GM12878 (cell line): ENCODE results near the gene UBE2E2. TPM values are rescaled to one million over a fixed set of nuclear protein-coding genes. Genes with fewer than 3 reads are reported as not detected.

Experiments used
- ATAC-seq: fragments of 200-7000 bp; cut with Tn5 transposase; 3 replicates; pipeline ENCODE4 v1.9.1; 2020; ENCODE audit warnings: mild to moderate bottlenecking, moderate library complexity
- BruUV-seq: library from RNA; stranded (reverse); fragments of 400-500 nt; replicated peaks from 2 replicates; lab custom pipeline; 2021; lab: Mats Ljungman, UMichigan
- CTCF ChIA-PET: fragments of 300-600 bp; sonication (Branson Sonifier 250); formaldehyde crosslinking; extraction: SDS; loops from one replicate; lab custom pipeline; 2021; ENCODE audit warnings: inconsistent platforms; lab: Yijun Ruan, JAX
- POLR2A ChIA-PET: fragments of 350-600 bp; formaldehyde crosslinking; extraction: SDS; loops from one replicate; lab custom pipeline; 2021; ENCODE audit warnings: inconsistent platforms; lab: Charles Lee
- RAD21 ChIA-PET: fragments of 300-600 bp; sonication (Branson Sonifier 250); formaldehyde crosslinking; loops from one replicate; lab custom pipeline; 2023; ENCODE audit warnings: antibody characterized with exemption; ENCODE audit not compliant: unreplicated experiment; lab: Charles Lee
- SMC1A ChIA-PET: fragments of 300-600 bp; sonication (Branson Sonifier 250); formaldehyde crosslinking; loops from one replicate; lab custom pipeline; 2023; ENCODE audit not compliant: unreplicated experiment, uncharacterized antibody; lab: Charles Lee
- DNase-seq: peaks from one replicate; pipeline ENCODE4 v3.0.0-alpha.2; 2011; ENCODE audit warnings: low read depth, low spot score
- FAIRE-seq: peaks from 3 replicates; lab custom pipeline; 2011; peaks lifted over from hg19 to GRCh38; lab: Jason Lieb, UNC
- H2AFZ ChIP-seq: 2 replicates; pipeline ENCODE4 v1.6.0; 2011; ENCODE audit warnings: low read depth, low read length, control low read depth; ENCODE audit not compliant: control insufficient read depth
- H3K27ac ChIP-seq: 2 replicates; pipeline ENCODE4 v1.5.1; 2011; ENCODE audit warnings: control low read depth; ENCODE audit not compliant: control insufficient read depth, insufficient read depth
- H3K27me3 ChIP-seq, 2 experiments: replicated peaks in 1 of 2; 2 replicates each; pipeline versions ENCODE4 v1.6.0 to v1.6.1; 2011; ENCODE audit warnings: low read length in 1 of 2; ENCODE audit not compliant: control insufficient read depth in 2 of 2, insufficient read depth in 2 of 2
- H3K36me3 ChIP-seq, 2 experiments: 2 replicates each; pipeline ENCODE4 v1.5.1; 2011; ENCODE audit warnings: low read length in 1 of 2; ENCODE audit not compliant: control insufficient read depth in 2 of 2, insufficient read depth in 2 of 2
- H3K4me1 ChIP-seq: 2 replicates; pipeline ENCODE4 v1.6.1; 2011; ENCODE audit warnings: mild to moderate bottlenecking, low read length, moderate library complexity, mixed read lengths; ENCODE audit not compliant: control insufficient read depth, insufficient read depth
- H3K4me2 ChIP-seq: 2 replicates; pipeline ENCODE4 v1.6.0; 2011; ENCODE audit warnings: control low read depth; ENCODE audit not compliant: control insufficient read depth, insufficient read depth
- H3K4me3 ChIP-seq: fragments of 200-600 bp; sonication (generic); 2 replicates; pipeline ENCODE4 v1.5.1; 2016
- H3K79me2 ChIP-seq: 2 replicates; pipeline ENCODE4 v1.6.0; 2011; ENCODE audit warnings: low read length; ENCODE audit not compliant: control insufficient read depth, insufficient read depth
- H3K9ac ChIP-seq: 2 replicates; pipeline ENCODE4 v1.8.0; 2011; ENCODE audit warnings: low read length, control low read depth, mixed read lengths; ENCODE audit not compliant: control insufficient read depth, insufficient read depth
- H3K9me3 ChIP-seq: replicated peaks from 3 replicates; pipeline ENCODE4 v1.5.1; 2011; ENCODE audit warnings: mild to moderate bottlenecking, low read length; ENCODE audit not compliant: control insufficient read depth, insufficient read depth
- H4K20me1 ChIP-seq: 2 replicates; pipeline ENCODE4 v1.6.0; 2011; ENCODE audit not compliant: control insufficient read depth, insufficient read depth
- CBX5 ChIP-seq: sonication (generic); IDR thresholded peaks from 2 replicates; pipeline ENCODE4 v1.6.1; 2016; ENCODE audit warnings: low read depth, moderate library complexity, mild to moderate bottlenecking, inconsistent platforms
- MTA2 ChIP-seq: fragments of 450-650 bp; IDR thresholded peaks from 2 replicates; pipeline ENCODE4 v1.6.1; 2016; ENCODE audit warnings: low read depth, mild to moderate bottlenecking, moderate library complexity
- MXI1 ChIP-seq: fragments of 150-350 bp; IDR thresholded peaks from 2 replicates; pipeline ENCODE4 v1.6.1; 2011; ENCODE audit warnings: low read depth, mild to moderate bottlenecking, inconsistent platforms, low read length, improper control_type of control experiment
- STAT1 ChIP-seq: fragments of 450-650 bp; conservative IDR thresholded peaks from 2 replicates; pipeline ENCODE4 v1.6.1; 2014; ENCODE audit warnings: antibody characterized with exemption, mild to moderate bottlenecking
- TBL1XR1 ChIP-seq: IDR thresholded peaks from 2 replicates; pipeline ENCODE4 v1.6.1; 2012; ENCODE audit warnings: low read depth, low read length, improper control_type of control experiment
- WRNIP1 ChIP-seq: IDR thresholded peaks from 2 replicates; pipeline ENCODE4 v1.6.1; 2011; ENCODE audit warnings: low read depth, low read length, improper control_type of control experiment, borderline replicate concordance
- YY1 ChIP-seq: IDR thresholded peaks from 2 replicates; pipeline ENCODE4 v1.6.1; 2011; ENCODE audit warnings: low read depth, mild to moderate bottlenecking, low read length
- ZBTB4 ChIP-seq: fragments of 450-650 bp; formaldehyde crosslinking; IDR thresholded peaks from 2 replicates; pipeline ENCODE4 v1.4.0; 2022; ENCODE audit warnings: mild to moderate bottlenecking, moderate library complexity
- WGBS: methylation state at CpG from one replicate; pipeline ENCODE4 v1.1.6; 2016; ENCODE audit warnings: low lambda C conversion rate; ENCODE audit not compliant: insufficient replicate concordance, insufficient coverage; ENCODE audit errors: missing lambda C conversion rate; 5-methylcytosine and 5-hydroxymethylcytosine counted together
- in situ Hi-C: fragments of 300-500 bp; cut with MboI; formaldehyde crosslinking; loops from 9 replicates; pipeline ENCODE4 v1.14.3; 2018; ENCODE audit warnings: mixed read lengths
- intact Hi-C: fragments of 100-400 bp; cut with micrococcal nuclease; formaldehyde crosslinking; loops from one replicate; pipeline ENCODE4 v1.14.2; 2022; ENCODE audit not compliant: unreplicated experiment
- polyA plus RNA-seq, 11 experiments: library from polyadenylated mRNA; depleted of rRNA in 4 of 11; unstranded in 6 of 11; stranded (reverse) in 5 of 11; fragments of >200 nt; fragmentation: Nextera tagmentation in 4 of 11; fragmentation: Illumina TruSeq in 1 of 11; extraction: Ambion mirVana in 4 of 11; extraction: Trizol in 1 of 11; gene quantifications; 1 replicate in 1 of 11; 2 replicates in 10 of 11; pipeline versions ENCODE4 v1.2.1 to v1.2.3, GENCODE V29; 2011 to 2016; ENCODE audit warnings: inconsistent platforms in 2 of 11, missing spikeins in 2 of 11, low read depth in 1 of 11
- total RNA-seq, 4 experiments: library from RNA; depleted of rRNA in 3 of 4; stranded (reverse); fragments of >200 nt in 3 of 4; fragmentation: Illumina TruSeq in 1 of 4; extraction: Trizol in 1 of 4; gene quantifications; 2 replicates each; pipeline versions ENCODE4 v1.2.1 to v1.2.3, GENCODE V29; 2013 to 2021

Gene UBE2E2
- total and polyA plus RNA-seq, 10 of the 15 experiments (the other 5 are each of a cell fraction or from before 2014, with no cell fraction given) = 8.7 to 71.0 (median 36.4) TPM

GRCh38 chr3:23239211-23240068 lies 36.3 kb downstream of the UBE2E2 start:
- intact Hi-C loops (no loop called here), in situ Hi-C loops (no loop called here)
- ChIA-PET CTCF (interaction anchor here (0.6 to 2.0 kb wide), 7 partner anchors 9 to 388 kb away, joined by 3 to 11 read pairs (median 4); no protein-coding TSS in a partner anchor), SMC1A (interaction anchor here (0.9 to 2.2 kb wide), 10 partner anchors 9 to 185 kb away, joined by 3 to 10 read pairs (median 4); no protein-coding TSS in a partner anchor), POLR2A (no interaction called here), RAD21 (no interaction called here)
- WGBS = 63% methylated on average over 4 of the region's 4 CpGs
- Histone ChIP-seq H3K27me3 (no peaks in the 10 kb centered on the region), H2AFZ (no peak overlapping the region), H3K4me1 (no peaks in the 10 kb centered on the region), H3K4me3 (no peak overlapping the region), H3K79me2 (peaks cover 26% of the 10 kb centered on the region), H3K4me2 (no peak overlapping the region), H3K27ac (no peak overlapping the region), H3K9ac (no peak overlapping the region), H3K9me3 (no peaks in the 10 kb centered on the region), H4K20me1 (no peaks in the 10 kb centered on the region), H3K36me3 (no peaks in the 10 kb centered on the region)
- ATAC-seq (no peak), DNase-seq (no peak), FAIRE-seq (peak; percentile 47)
- BruUV-seq = no TSS peak
- TF ChIP-seq YY1 = no peak
- no peak for TF ChIP-seq CBX5
- no peak for TF ChIP-seq ZBTB4 (CRISPR knock-in tag)
- TF ChIP-seq WRNIP1 = no peak
- no peak for TF ChIP-seq MXI1
- no peak for TF ChIP-seq STAT1
- no peak for TF ChIP-seq MTA2
- TF ChIP-seq TBL1XR1 = no peak
